Measurements from ENCODE around the gene RIPPLY1. TPM values are rescaled to one million over a fixed set of nuclear protein-coding genes. Genes with fewer than 3 reads are reported as not detected.
"Not testable (repeated sequence)": the region's sequence is repeated elsewhere in the genome, so short reads cannot be mapped to it uniquely, and the experiment has no call there.

Gene RIPPLY1
- total RNA-seq, 6 experiments from 2014 or later = 0.74 to 1.7 (median 1.1) TPM

DNA sequence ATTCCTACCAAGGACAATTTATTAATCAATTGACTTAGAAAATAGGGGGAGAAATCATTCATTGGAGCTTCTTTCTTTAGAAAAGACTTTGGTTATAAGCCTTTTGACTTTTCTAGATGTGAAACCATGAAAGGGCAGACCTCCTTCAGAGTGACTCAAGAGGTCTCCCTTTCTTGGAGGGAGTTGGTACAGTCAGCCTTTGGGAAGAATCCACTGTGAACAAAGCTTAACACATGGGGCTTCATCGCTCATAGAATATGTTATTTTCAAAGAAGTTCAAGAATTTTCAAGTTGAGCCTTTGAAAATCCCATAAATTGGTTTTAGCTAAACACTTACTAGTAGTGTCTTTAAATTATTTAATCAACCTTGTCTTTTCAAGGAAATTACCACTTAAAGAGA, 28.0 kb downstream of the RIPPLY1 start:
- Histone ChIP-seq H3K27me3 (peaks cover 0 to 3% of the 10 kb centered on the region in 2 donors), H3K4me3 (no peak overlapping the region), H3K4me1 (no peaks in the 10 kb centered on the region), H3K9me3 (no peaks in the 10 kb centered on the region), H3K27ac (no peak overlapping the region), H3K36me3 (no peaks in the 10 kb centered on the region)
- intact Hi-C loops (cut with DNase I) = no loop called here
- no peak for DNase-seq
- WGBS (ENCODE audit: insufficient coverage, low coverage, low lambda C conversion rate, missing lambda C conversion rate) = 53% methylated on average over 1 of the region's 1 CpG
- ATAC-seq = no peak
- TF ChIP-seq POLR2A (IDR thresholded peaks at IDR 0.05) = no peak
- TF ChIP-seq, protein P1, sequence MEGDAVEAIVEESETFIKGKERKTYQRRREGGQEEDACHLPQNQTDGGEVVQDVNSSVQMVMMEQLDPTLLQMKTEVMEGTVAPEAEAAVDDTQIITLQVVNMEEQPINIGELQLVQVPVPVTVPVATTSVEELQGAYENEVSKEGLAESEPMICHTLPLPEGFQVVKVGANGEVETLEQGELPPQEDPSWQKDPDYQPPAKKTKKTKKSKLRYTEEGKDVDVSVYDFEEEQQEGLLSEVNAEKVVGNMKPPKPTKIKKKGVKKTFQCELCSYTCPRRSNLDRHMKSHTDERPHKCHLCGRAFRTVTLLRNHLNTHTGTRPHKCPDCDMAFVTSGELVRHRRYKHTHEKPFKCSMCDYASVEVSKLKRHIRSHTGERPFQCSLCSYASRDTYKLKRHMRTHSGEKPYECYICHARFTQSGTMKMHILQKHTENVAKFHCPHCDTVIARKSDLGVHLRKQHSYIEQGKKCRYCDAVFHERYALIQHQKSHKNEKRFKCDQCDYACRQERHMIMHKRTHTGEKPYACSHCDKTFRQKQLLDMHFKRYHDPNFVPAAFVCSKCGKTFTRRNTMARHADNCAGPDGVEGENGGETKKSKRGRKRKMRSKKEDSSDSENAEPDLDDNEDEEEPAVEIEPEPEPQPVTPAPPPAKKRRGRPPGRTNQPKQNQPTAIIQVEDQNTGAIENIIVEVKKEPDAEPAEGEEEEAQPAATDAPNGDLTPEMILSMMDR (IDR thresholded peaks at IDR 0.05) = no peak

DNA sequence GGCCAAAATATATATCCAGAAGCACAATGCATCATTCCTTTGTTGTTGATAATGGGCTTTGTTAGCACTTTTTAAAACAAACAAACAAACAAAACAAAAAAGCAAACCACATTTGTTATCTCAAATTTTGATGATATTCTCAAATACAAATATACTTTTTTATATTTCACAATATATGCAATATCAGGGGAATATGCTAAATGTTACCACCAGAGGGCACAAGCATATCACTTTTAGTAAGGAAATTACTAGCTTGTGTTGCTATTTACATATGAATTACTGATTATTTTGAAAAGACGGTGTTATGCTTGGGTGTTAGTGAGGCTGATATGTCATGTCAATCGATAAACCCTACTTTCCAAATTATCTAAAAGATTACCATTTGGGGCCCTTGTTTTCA, 29.1 kb downstream of the RIPPLY1 start:
- H3K27ac ChIP-seq = no peak overlapping the region
- TF ChIP-seq, protein P1 (IDR thresholded peaks at IDR 0.05) = peak; percentile 67 to 75 (median 68)
- TF ChIP-seq POLR2A (IDR thresholded peaks at IDR 0.05) = no peak
- no peaks in the 10 kb centered on the region for H3K4me1 ChIP-seq
- ATAC-seq = peak in 2 of 4 donors; percentile 37 to 43
- no peak for DNase-seq
- H3K9me3 ChIP-seq = no peaks in the 10 kb centered on the region
- WGBS (ENCODE audit: insufficient coverage, low coverage, low lambda C conversion rate, missing lambda C conversion rate) = 38% methylated on average over 2 of the region's 2 CpGs
- H3K36me3 ChIP-seq = no peaks in the 10 kb centered on the region
- H3K27me3 ChIP-seq = peaks cover 0 to 3% of the 10 kb centered on the region in 2 donors
- intact Hi-C loops (cut with DNase I) = no loop called here
- H3K4me3 ChIP-seq = no peak overlapping the region

DNA sequence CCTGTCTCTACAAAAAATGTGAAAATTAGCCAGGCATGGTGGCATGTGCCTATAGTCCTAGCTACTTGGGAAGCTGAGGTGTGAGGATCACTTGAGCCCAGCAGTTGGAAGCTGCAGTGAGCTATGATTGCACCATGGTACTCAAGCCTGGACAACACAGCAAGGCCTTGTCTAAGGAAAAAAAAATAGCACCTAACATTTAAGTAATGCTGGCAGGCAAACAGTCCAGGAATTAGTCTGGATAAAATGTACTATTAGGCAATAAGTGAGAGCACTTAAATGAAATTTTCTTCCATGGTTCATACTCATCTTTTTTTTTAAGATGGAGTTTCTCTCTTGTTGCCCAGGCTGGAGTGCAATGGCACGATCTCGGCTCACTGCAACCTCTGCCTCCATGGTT, 30.3 kb downstream of the RIPPLY1 start:
- 90% methylated on average over 2 of the region's 2 CpGs for WGBS (ENCODE audit: insufficient coverage, low coverage, low lambda C conversion rate, missing lambda C conversion rate)
- intact Hi-C loops (cut with DNase I); H3K9me3 ChIP-seq; H3K4me1 ChIP-seq; ATAC-seq; H3K27me3 ChIP-seq; DNase-seq; H3K4me3 ChIP-seq; H3K36me3 ChIP-seq; H3K27ac ChIP-seq: not testable (repeated sequence)

- no peak overlapping the region for H3K4me3 ChIP-seq
- peak in 1 of 4 donors; percentile 19 for ATAC-seq
- no peaks in the 10 kb centered on the region for H3K36me3 ChIP-seq
- DNase-seq = peak in 1 of 3 donors; percentile 14
- H3K27me3 ChIP-seq = no peaks in the 10 kb centered on the region
- intact Hi-C loops (cut with DNase I) = no loop called here
- H3K4me1 ChIP-seq = no peaks in the 10 kb centered on the region
- 57% methylated on average over 1 of the region's 9 CpGs for WGBS (ENCODE audit: insufficient coverage, low coverage, low lambda C conversion rate, missing lambda C conversion rate)
- H3K9me3 ChIP-seq = no peaks in the 10 kb centered on the region
- TF ChIP-seq, protein P1 (IDR thresholded peaks at IDR 0.05) = no peak
- no peak for TF ChIP-seq POLR2A (IDR thresholded peaks at IDR 0.05)
- no peak overlapping the region for H3K27ac ChIP-seq
These were observed 39.4 kb downstream of the RIPPLY1 start for GRCh38 chrX:106863697-106864096.

DNA sequence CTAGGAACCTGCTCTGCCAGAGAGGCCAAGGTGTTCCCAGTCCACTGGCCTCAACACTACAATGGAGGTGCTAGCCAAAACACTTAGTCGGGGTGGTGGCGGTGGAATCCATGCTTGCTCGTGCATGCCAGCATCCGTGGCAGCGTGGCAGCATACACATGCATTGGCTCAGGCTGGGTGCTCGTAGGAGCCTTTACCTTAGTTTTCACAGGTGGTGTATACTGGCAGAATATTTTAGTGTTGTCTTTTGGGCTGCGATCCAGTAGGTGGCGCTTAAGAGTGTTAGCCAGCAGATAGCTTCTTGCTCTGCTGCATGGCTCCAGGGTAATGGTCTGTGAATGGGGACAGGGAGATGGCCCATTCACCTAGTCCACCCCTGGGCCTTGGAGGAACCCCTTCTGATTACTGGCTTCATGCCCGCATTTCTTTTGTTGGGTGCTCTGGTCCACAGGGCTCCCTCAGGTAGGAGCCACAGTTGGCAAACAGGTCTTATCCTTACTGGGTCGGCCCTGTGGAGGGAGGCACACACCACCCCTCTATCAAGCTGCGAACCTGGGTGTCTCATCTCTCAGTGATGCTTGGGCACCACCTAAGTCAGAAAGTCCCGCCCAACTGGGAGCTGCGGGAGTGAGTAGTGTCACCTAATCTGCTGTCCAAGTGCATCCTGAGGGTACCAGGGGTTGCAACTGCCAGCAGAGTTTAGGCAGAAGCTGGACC, 40.0 kb downstream of the RIPPLY1 start:
- no peak overlapping the region for H3K27ac ChIP-seq
- TF ChIP-seq, protein P1 (IDR thresholded peaks at IDR 0.05) = peak; percentile 19 to 52 (median 44)
- no peak for TF ChIP-seq POLR2A (IDR thresholded peaks at IDR 0.05)
- H3K36me3 ChIP-seq = no peaks in the 10 kb centered on the region
- 8% methylated on average over 2 of the region's 13 CpGs for WGBS (ENCODE audit: insufficient coverage, low coverage, low lambda C conversion rate, missing lambda C conversion rate)
- no peaks in the 10 kb centered on the region for H3K9me3 ChIP-seq
- ATAC-seq (peak in 3 of 4 donors; percentile 58 to 64 (median 60)), DNase-seq (peak in 1 of 3 donors; percentile 20)
- intact Hi-C loops (cut with DNase I) = no loop called here
- H3K4me3 ChIP-seq = no peak overlapping the region
- H3K27me3 ChIP-seq = no peaks in the 10 kb centered on the region
- no peaks in the 10 kb centered on the region for H3K4me1 ChIP-seq
